ENCODE data around the gene TNFSF4.
"Not testable (repeated sequence)": the region's sequence is repeated elsewhere in the genome, so short reads cannot be mapped to it uniquely, and the experiment has no call there.

The TNFSF4 gene

GRCh38 chr1:173240609-173241008, 33.5 kb upstream of the TNFSF4 start:
- H3K9me3 ChIP-seq (ENCODE audit: insufficient read depth, low read length), result peaks cover 19% of the 10 kb centered on the region; the same call in 1 of the 2 replicates
- H3K4me1 ChIP-seq (ENCODE audit: low read length), result no peaks in the 10 kb centered on the region
- H3K36me3 ChIP-seq (replicated peaks; ENCODE audit: low read depth, low read length), result no peaks in the 10 kb centered on the region
- H3K79me2 ChIP-seq (ENCODE audit: low read length), result no peaks in the 10 kb centered on the region
- H3K27ac ChIP-seq (ENCODE audit: low read length), result no peak overlapping the region
- H2AFZ ChIP-seq (ENCODE audit: low read depth, low read length), result no peak overlapping the region
- no peak overlapping the region for H3K4me3 ChIP-seq (ENCODE audit: low read length)
- H4K20me1 ChIP-seq (ENCODE audit: insufficient read depth, low read length), result no peaks in the 10 kb centered on the region
- H3K9ac ChIP-seq (ENCODE audit: low read length), result no peak overlapping the region
- no peaks in the 10 kb centered on the region for H3K27me3 ChIP-seq (ENCODE audit: low read depth, low read length)
- H3K4me2 ChIP-seq (ENCODE audit: low read length), result no peak overlapping the region
- TF ChIP-seq CTCF (IDR thresholded peaks at IDR 0.05; ENCODE audit: low read depth, low read length) (no peak), EZH2phosphoT487 (IDR thresholded peaks at IDR 0.05; ENCODE audit: low read depth) (no peak)

- no peaks in the 10 kb centered on the region for H3K4me1 ChIP-seq (ENCODE audit: low read length)
- no peaks in the 10 kb centered on the region for H4K20me1 ChIP-seq (ENCODE audit: insufficient read depth, low read length)
- no peak overlapping the region for H3K27ac ChIP-seq (ENCODE audit: low read length)
- H3K36me3 ChIP-seq (replicated peaks; ENCODE audit: low read depth, low read length), result no peaks in the 10 kb centered on the region
- TF ChIP-seq CTCF (IDR thresholded peaks at IDR 0.05; ENCODE audit: low read depth, low read length), result no peak
- TF ChIP-seq EZH2phosphoT487 (IDR thresholded peaks at IDR 0.05; ENCODE audit: low read depth), result no peak
- H3K9me3 ChIP-seq (ENCODE audit: insufficient read depth, low read length), result peaks cover 19% of the 10 kb centered on the region; the same call in 1 of the 2 replicates
- H3K27me3 ChIP-seq (ENCODE audit: low read depth, low read length), result no peaks in the 10 kb centered on the region
- no peak overlapping the region for H3K4me2 ChIP-seq (ENCODE audit: low read length)
- H2AFZ ChIP-seq (ENCODE audit: low read depth, low read length), result no peak overlapping the region
- H3K79me2 ChIP-seq (ENCODE audit: low read length), result no peaks in the 10 kb centered on the region
- H3K9ac ChIP-seq (ENCODE audit: low read length), result no peak overlapping the region
- no peak overlapping the region for H3K4me3 ChIP-seq (ENCODE audit: low read length)
These were observed 31.9 kb upstream of the TNFSF4 start for GRCh38 chr1:173239058-173239457.

- no peaks in the 10 kb centered on the region for H4K20me1 ChIP-seq (ENCODE audit: insufficient read depth, low read length)
- no peak overlapping the region for H3K27ac ChIP-seq (ENCODE audit: low read length)
- H3K9me3 ChIP-seq (ENCODE audit: insufficient read depth, low read length), result no peaks in the 10 kb centered on the region
- no peak overlapping the region for H3K4me2 ChIP-seq (ENCODE audit: low read length)
- H3K4me3 ChIP-seq (ENCODE audit: low read length), result no peak overlapping the region
- TF ChIP-seq EZH2phosphoT487 (IDR thresholded peaks at IDR 0.05; ENCODE audit: low read depth), result no peak
- TF ChIP-seq CTCF (IDR thresholded peaks at IDR 0.05; ENCODE audit: low read depth, low read length), result no peak
- H3K79me2 ChIP-seq (ENCODE audit: low read length), result no peaks in the 10 kb centered on the region
- no peaks in the 10 kb centered on the region for H3K27me3 ChIP-seq (ENCODE audit: low read depth, low read length)
- H2AFZ ChIP-seq (ENCODE audit: low read depth, low read length), result no peak overlapping the region
- no peak overlapping the region for H3K9ac ChIP-seq (ENCODE audit: low read length)
- no peaks in the 10 kb centered on the region for H3K4me1 ChIP-seq (ENCODE audit: low read length)
- H3K36me3 ChIP-seq (replicated peaks; ENCODE audit: low read depth, low read length), result no peaks in the 10 kb centered on the region
These were observed 27.8 kb upstream of the TNFSF4 start for GRCh38 chr1:173234899-173235298.

- not testable (repeated sequence) for H3K9ac ChIP-seq (ENCODE audit: low read length); H3K79me2 ChIP-seq (ENCODE audit: low read length); H2AFZ ChIP-seq (ENCODE audit: low read depth, low read length); H3K4me1 ChIP-seq (ENCODE audit: low read length); H3K4me3 ChIP-seq (ENCODE audit: low read length); H3K27me3 ChIP-seq (ENCODE audit: low read depth, low read length); H3K9me3 ChIP-seq (ENCODE audit: insufficient read depth, low read length); H3K36me3 ChIP-seq (replicated peaks; ENCODE audit: low read depth, low read length); H4K20me1 ChIP-seq (ENCODE audit: insufficient read depth, low read length); H3K27ac ChIP-seq (ENCODE audit: low read length); H3K4me2 ChIP-seq (ENCODE audit: low read length)
These were observed 27.3 kb upstream of the TNFSF4 start for GRCh38 chr1:173234434-173234833.

- not testable (repeated sequence) for H3K27ac ChIP-seq (ENCODE audit: low read length); H3K79me2 ChIP-seq (ENCODE audit: low read length); H3K4me3 ChIP-seq (ENCODE audit: low read length); H4K20me1 ChIP-seq (ENCODE audit: insufficient read depth, low read length); H3K27me3 ChIP-seq (ENCODE audit: low read depth, low read length); H3K9ac ChIP-seq (ENCODE audit: low read length); H3K9me3 ChIP-seq (ENCODE audit: insufficient read depth, low read length); H2AFZ ChIP-seq (ENCODE audit: low read depth, low read length); H3K4me2 ChIP-seq (ENCODE audit: low read length); H3K36me3 ChIP-seq (replicated peaks; ENCODE audit: low read depth, low read length)
- peaks cover 28% of the 10 kb centered on the region for H3K4me1 ChIP-seq (ENCODE audit: low read length)
These were observed 21.9 kb upstream of the TNFSF4 start for GRCh38 chr1:173229031-173229430.

All from OCI-LY3 (cell line).